ENCODE measurements around the gene IFT25. TPM values are rescaled to one million over a fixed set of nuclear protein-coding genes. Genes with fewer than 3 reads are reported as not detected.
"Not testable (repeated sequence)": the region's sequence is repeated elsewhere in the genome, so short reads cannot be mapped to it uniquely, and the experiment has no call there.

IFT25 gene
- polyA plus RNA-seq, 1 donor from 2014 or later, result 106 TPM

DNA sequence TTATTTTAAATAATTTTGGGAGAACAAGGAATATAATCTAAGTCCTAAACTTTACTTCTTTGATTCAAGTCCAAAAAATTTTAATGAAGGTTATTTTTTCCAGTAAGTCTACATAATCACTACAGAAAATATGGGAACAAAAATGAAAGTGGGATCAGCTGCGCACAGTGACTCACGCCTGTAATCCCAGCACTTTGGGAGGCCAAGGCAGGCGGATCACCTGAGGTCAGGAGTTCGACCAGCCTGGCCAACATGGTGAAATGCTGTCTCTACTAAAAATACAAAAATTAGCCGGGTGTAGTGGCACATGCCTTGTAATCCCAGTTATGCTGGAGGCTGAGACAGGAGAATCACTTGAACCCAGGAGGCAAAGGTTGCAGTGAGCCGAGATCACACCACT lies 61.9 kb downstream of the IFT25 start:
- not testable (repeated sequence) for H2AFZ ChIP-seq (ENCODE audit: low read depth, low read length); H3K9me2 ChIP-seq (ENCODE audit: insufficient read depth, low read length); H3K4me2 ChIP-seq (ENCODE audit: low read length); H3K79me2 ChIP-seq (replicated peaks; ENCODE audit: insufficient read depth, low read length); H3K4me3 ChIP-seq (ENCODE audit: low read length); H3K36me3 ChIP-seq (ENCODE audit: insufficient read depth, low read length); H3F3A ChIP-seq (ENCODE audit: insufficient read depth, low read length, poor library complexity, severe bottlenecking); H3K27me3 ChIP-seq (ENCODE audit: insufficient read depth, low read depth, low read length); H3K27ac ChIP-seq (ENCODE audit: low read length); H4K20me1 ChIP-seq (ENCODE audit: insufficient read depth); H3K9ac ChIP-seq (ENCODE audit: low read length); H3K9me3 ChIP-seq (ENCODE audit: low read length)

- not testable (repeated sequence) for H3K36me3 ChIP-seq (ENCODE audit: insufficient read depth, low read length); H3K79me2 ChIP-seq (replicated peaks; ENCODE audit: insufficient read depth, low read length); H3K27ac ChIP-seq (ENCODE audit: low read length); H3K9me3 ChIP-seq (ENCODE audit: low read length); H3F3A ChIP-seq (ENCODE audit: insufficient read depth, low read length, poor library complexity, severe bottlenecking); H3K27me3 ChIP-seq (ENCODE audit: insufficient read depth, low read depth, low read length); H4K20me1 ChIP-seq (ENCODE audit: insufficient read depth); H3K9ac ChIP-seq (ENCODE audit: low read length); H2AFZ ChIP-seq (ENCODE audit: low read depth, low read length); H3K4me3 ChIP-seq (ENCODE audit: low read length); H3K9me2 ChIP-seq (ENCODE audit: insufficient read depth, low read length); H3K4me2 ChIP-seq (ENCODE audit: low read length)
These were observed 63.6 kb downstream of the IFT25 start for GRCh38 chr1:53881853-53882252.

DNA sequence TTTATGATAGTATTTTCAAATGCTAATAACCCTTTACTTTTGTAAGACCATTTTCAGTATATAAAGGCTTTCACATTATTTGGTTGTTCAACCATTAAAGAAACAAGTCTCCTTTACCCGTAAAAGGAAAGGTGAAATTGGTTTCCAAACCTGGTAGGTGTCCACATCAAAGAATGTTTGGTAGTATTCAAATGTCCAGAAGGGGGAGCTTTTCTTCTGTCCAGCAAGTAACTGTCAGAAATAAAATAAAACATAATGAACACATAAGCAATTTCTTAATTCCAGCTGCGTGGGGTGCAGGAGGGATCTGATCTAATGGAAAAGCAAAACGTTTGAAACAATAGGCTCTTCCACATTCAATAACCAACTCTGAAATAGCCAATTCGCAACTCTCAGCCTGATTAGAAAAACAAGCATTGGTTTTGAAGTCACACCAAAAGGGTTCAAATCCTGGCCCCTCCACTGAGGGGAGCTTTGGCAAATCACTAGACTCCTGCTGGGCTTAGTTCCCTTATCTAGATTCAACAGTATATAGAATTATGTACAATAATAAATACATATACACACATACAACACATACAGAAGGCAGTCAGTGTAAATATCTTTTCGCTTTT lies 66.9 kb downstream of the IFT25 start:
- Histone ChIP-seq H3K27me3 (ENCODE audit: insufficient read depth, low read depth, low read length) (no peaks in the 10 kb centered on the region), H4K20me1 (ENCODE audit: insufficient read depth) (no peaks in the 10 kb centered on the region), H3K9me2 (ENCODE audit: insufficient read depth, low read length) (no peaks in the 10 kb centered on the region), H3K79me2 (replicated peaks; ENCODE audit: insufficient read depth, low read length) (no peaks in the 10 kb centered on the region), H3K4me3 (ENCODE audit: low read length) (no peak overlapping the region), H3K27ac (ENCODE audit: low read length) (no peak overlapping the region), H3K36me3 (ENCODE audit: insufficient read depth, low read length) (no peaks in the 10 kb centered on the region), H3F3A (ENCODE audit: insufficient read depth, low read length, poor library complexity, severe bottlenecking) (no peaks in the 10 kb centered on the region), H3K9me3 (ENCODE audit: low read length) (no peaks in the 10 kb centered on the region), H3K4me2 (ENCODE audit: low read length) (no peak overlapping the region), H3K9ac (ENCODE audit: low read length) (no peak overlapping the region), H2AFZ (ENCODE audit: low read depth, low read length) (no peak overlapping the region)
- TF ChIP-seq SMC3 (conservative IDR thresholded peaks at IDR 0.05; ENCODE audit: poor library complexity) (peak; percentile 79), EZH2 (IDR thresholded peaks at IDR 0.05; ENCODE audit: borderline replicate concordance, insufficient read depth, low read length, poor library complexity, severe bottlenecking) (no peak), RAD21 (conservative IDR thresholded peaks at IDR 0.05) (peak; percentile 71), POLR2AphosphoS5 (IDR thresholded peaks at IDR 0.05) (no peak)
- TF ChIP-seq, protein P1, sequence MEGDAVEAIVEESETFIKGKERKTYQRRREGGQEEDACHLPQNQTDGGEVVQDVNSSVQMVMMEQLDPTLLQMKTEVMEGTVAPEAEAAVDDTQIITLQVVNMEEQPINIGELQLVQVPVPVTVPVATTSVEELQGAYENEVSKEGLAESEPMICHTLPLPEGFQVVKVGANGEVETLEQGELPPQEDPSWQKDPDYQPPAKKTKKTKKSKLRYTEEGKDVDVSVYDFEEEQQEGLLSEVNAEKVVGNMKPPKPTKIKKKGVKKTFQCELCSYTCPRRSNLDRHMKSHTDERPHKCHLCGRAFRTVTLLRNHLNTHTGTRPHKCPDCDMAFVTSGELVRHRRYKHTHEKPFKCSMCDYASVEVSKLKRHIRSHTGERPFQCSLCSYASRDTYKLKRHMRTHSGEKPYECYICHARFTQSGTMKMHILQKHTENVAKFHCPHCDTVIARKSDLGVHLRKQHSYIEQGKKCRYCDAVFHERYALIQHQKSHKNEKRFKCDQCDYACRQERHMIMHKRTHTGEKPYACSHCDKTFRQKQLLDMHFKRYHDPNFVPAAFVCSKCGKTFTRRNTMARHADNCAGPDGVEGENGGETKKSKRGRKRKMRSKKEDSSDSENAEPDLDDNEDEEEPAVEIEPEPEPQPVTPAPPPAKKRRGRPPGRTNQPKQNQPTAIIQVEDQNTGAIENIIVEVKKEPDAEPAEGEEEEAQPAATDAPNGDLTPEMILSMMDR (IDR thresholded peaks at IDR 0.05; ENCODE audit: poor library complexity, severe bottlenecking), result peak; percentile 68

DNA sequence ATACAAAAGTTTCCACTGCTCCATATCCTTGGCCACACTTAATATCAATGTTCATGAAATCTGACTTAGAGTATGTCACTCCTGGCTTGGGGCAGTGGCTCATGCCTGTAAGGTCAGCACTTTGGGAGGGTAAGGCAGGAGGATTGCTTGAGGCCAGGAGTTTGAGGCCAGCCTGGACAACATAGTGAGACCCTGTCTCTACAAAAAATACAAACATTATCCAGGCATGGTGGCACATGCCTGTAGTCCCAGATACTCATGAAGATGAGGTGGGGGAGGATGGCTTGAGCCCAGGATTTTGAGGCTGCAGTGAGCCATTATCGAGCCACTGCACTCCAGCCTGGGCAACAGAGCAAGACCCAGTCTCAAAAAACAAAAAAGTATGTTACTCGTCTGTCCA lies 70.3 kb downstream of the IFT25 start:
- not testable (repeated sequence) for H3F3A ChIP-seq (ENCODE audit: insufficient read depth, low read length, poor library complexity, severe bottlenecking); H2AFZ ChIP-seq (ENCODE audit: low read depth, low read length); H3K27ac ChIP-seq (ENCODE audit: low read length); H3K79me2 ChIP-seq (replicated peaks; ENCODE audit: insufficient read depth, low read length); H3K4me3 ChIP-seq (ENCODE audit: low read length); H4K20me1 ChIP-seq (ENCODE audit: insufficient read depth); H3K4me2 ChIP-seq (ENCODE audit: low read length); H3K27me3 ChIP-seq (ENCODE audit: insufficient read depth, low read depth, low read length); H3K9ac ChIP-seq (ENCODE audit: low read length); H3K36me3 ChIP-seq (ENCODE audit: insufficient read depth, low read length); H3K9me3 ChIP-seq (ENCODE audit: low read length); H3K9me2 ChIP-seq (ENCODE audit: insufficient read depth, low read length)

Data from neural cell (in vitro differentiated cells).